Rectal smooth muscle tissue (tissue), 1 donor: ENCODE measurements around the gene EPHA5.

Experiments
- H3K27ac ChIP-seq: one replicate; pipeline ENCODE4 v1.7.0; 2013; ENCODE audit warnings: low read depth, low read length, inconsistent platforms
- H3K27me3 ChIP-seq: one replicate; pipeline ENCODE4 v1.7.0; 2013; ENCODE audit warnings: low read length; ENCODE audit not compliant: control insufficient read depth, insufficient read depth
- H3K36me3 ChIP-seq: one replicate; pipeline ENCODE4 v1.7.0; 2013; ENCODE audit warnings: low read length; ENCODE audit not compliant: control insufficient read depth, insufficient read depth
- H3K4me1 ChIP-seq: one replicate; pipeline ENCODE4 v1.7.0; 2013; ENCODE audit warnings: low read length; ENCODE audit not compliant: control insufficient read depth, insufficient read depth
- H3K4me3 ChIP-seq: one replicate; pipeline ENCODE4 v1.7.0; 2013; ENCODE audit warnings: low read length
- H3K9ac ChIP-seq: one replicate; pipeline ENCODE4 v1.7.0; 2013; ENCODE audit warnings: low read length

The EPHA5 gene

GRCh38 chr4:65658117-65658516 is 12.2 kb downstream of the EPHA5 start:
- no peak overlapping the region for H3K4me3 ChIP-seq
- no peaks in the 10 kb centered on the region for H3K36me3 ChIP-seq
- no peaks in the 10 kb centered on the region for H3K27me3 ChIP-seq
- no peak overlapping the region for H3K9ac ChIP-seq
- H3K4me1 ChIP-seq, result no peaks in the 10 kb centered on the region
- H3K27ac ChIP-seq, result no peak overlapping the region

GRCh38 chr4:65656008-65656407 is 14.3 kb downstream of the EPHA5 start:
- Histone ChIP-seq H3K4me1 (no peaks in the 10 kb centered on the region), H3K4me3 (no peak overlapping the region), H3K36me3 (no peaks in the 10 kb centered on the region), H3K27me3 (no peaks in the 10 kb centered on the region), H3K27ac (no peak overlapping the region), H3K9ac (no peak overlapping the region)

GRCh38 chr4:65654976-65655375 is 15.3 kb downstream of the EPHA5 start:
- Histone ChIP-seq H3K36me3 (no peaks in the 10 kb centered on the region), H3K4me1 (no peaks in the 10 kb centered on the region), H3K4me3 (no peak overlapping the region), H3K27ac (no peak overlapping the region), H3K27me3 (no peaks in the 10 kb centered on the region), H3K9ac (no peak overlapping the region)

GRCh38 chr4:65653740-65654361 is 16.4 kb downstream of the EPHA5 start:
- Histone ChIP-seq H3K27me3 (no peaks in the 10 kb centered on the region), H3K9ac (no peak overlapping the region), H3K4me3 (no peak overlapping the region), H3K27ac (no peak overlapping the region), H3K4me1 (no peaks in the 10 kb centered on the region), H3K36me3 (no peaks in the 10 kb centered on the region)

- no peaks in the 10 kb centered on the region for H3K36me3 ChIP-seq
Measured at GRCh38 chr4:65651751-65652150, 18.5 kb downstream of the EPHA5 start.

GRCh38 chr4:65651031-65651430 is 19.3 kb downstream of the EPHA5 start:
- Histone ChIP-seq H3K27me3 (no peaks in the 10 kb centered on the region), H3K9ac (no peak overlapping the region), H3K36me3 (no peaks in the 10 kb centered on the region), H3K4me3 (no peak overlapping the region), H3K4me1 (no peaks in the 10 kb centered on the region), H3K27ac (no peak overlapping the region)

More at GRCh38 chr4:65651751-65652150, 18.5 kb downstream of the EPHA5 start:
- Histone ChIP-seq H3K27ac (no peak overlapping the region), H3K4me1 (no peaks in the 10 kb centered on the region), H3K9ac (no peak overlapping the region), H3K27me3 (no peaks in the 10 kb centered on the region), H3K4me3 (no peak overlapping the region)

GRCh38 chr4:65646136-65646535 is 24.2 kb downstream of the EPHA5 start:
- no peaks in the 10 kb centered on the region for H3K36me3 ChIP-seq
- H3K27me3 ChIP-seq, result no peaks in the 10 kb centered on the region
- H3K4me3 ChIP-seq, result no peak overlapping the region
- no peak overlapping the region for H3K9ac ChIP-seq
- no peaks in the 10 kb centered on the region for H3K4me1 ChIP-seq
- H3K27ac ChIP-seq, result no peak overlapping the region

GRCh38 chr4:65645185-65645584 is 25.1 kb downstream of the EPHA5 start:
- no peak overlapping the region for H3K4me3 ChIP-seq
- no peak overlapping the region for H3K9ac ChIP-seq
- no peaks in the 10 kb centered on the region for H3K4me1 ChIP-seq
- H3K36me3 ChIP-seq, result no peaks in the 10 kb centered on the region
- no peaks in the 10 kb centered on the region for H3K27me3 ChIP-seq
- no peak overlapping the region for H3K27ac ChIP-seq

- H3K27me3 ChIP-seq, result no peaks in the 10 kb centered on the region
- no peak overlapping the region for H3K9ac ChIP-seq
- no peaks in the 10 kb centered on the region for H3K36me3 ChIP-seq
- H3K27ac ChIP-seq, result no peak overlapping the region
- no peaks in the 10 kb centered on the region for H3K4me1 ChIP-seq
- no peak overlapping the region for H3K4me3 ChIP-seq
Measured at GRCh38 chr4:65635051-65635821, 35.1 kb downstream of the EPHA5 start.

GRCh38 chr4:65624651-65625050 is 45.6 kb downstream of the EPHA5 start:
- Histone ChIP-seq H3K4me3 (no peak overlapping the region), H3K27me3 (no peaks in the 10 kb centered on the region), H3K9ac (no peak overlapping the region), H3K27ac (no peak overlapping the region), H3K36me3 (no peaks in the 10 kb centered on the region), H3K4me1 (no peaks in the 10 kb centered on the region)

GRCh38 chr4:65623506-65623905 is 46.8 kb downstream of the EPHA5 start:
- no peak overlapping the region for H3K9ac ChIP-seq
- H3K27ac ChIP-seq, result no peak overlapping the region
- no peaks in the 10 kb centered on the region for H3K27me3 ChIP-seq
- no peak overlapping the region for H3K4me3 ChIP-seq
- H3K4me1 ChIP-seq, result no peaks in the 10 kb centered on the region
- no peaks in the 10 kb centered on the region for H3K36me3 ChIP-seq

GRCh38 chr4:65617416-65617815 is 52.9 kb downstream of the EPHA5 start:
- Histone ChIP-seq H3K36me3 (no peaks in the 10 kb centered on the region), H3K4me3 (no peak overlapping the region), H3K27ac (no peak overlapping the region), H3K9ac (no peak overlapping the region), H3K4me1 (no peaks in the 10 kb centered on the region), H3K27me3 (no peaks in the 10 kb centered on the region)

- no peak overlapping the region for H3K9ac ChIP-seq
- H3K27ac ChIP-seq, result no peak overlapping the region
- H3K36me3 ChIP-seq, result no peaks in the 10 kb centered on the region
- H3K4me3 ChIP-seq, result no peak overlapping the region
- H3K4me1 ChIP-seq, result no peaks in the 10 kb centered on the region
- no peaks in the 10 kb centered on the region for H3K27me3 ChIP-seq
Measured at GRCh38 chr4:65604515-65604914, 65.8 kb downstream of the EPHA5 start.
